Naive B cell (primary cell): ENCODE results near the gene GNB1. TPM values are rescaled to one million over a fixed set of nuclear protein-coding genes. Genes with fewer than 3 reads are reported as not detected.
"Not testable (repeated sequence)": the region's sequence is repeated elsewhere in the genome, so short reads cannot be mapped to it uniquely, and the experiment has no call there.

ENCODE experiments used
- ATAC-seq, 2 donors: fragments of 150-1000 bp; cut with Tn5 transposase; 2 replicates each; pipeline ENCODE4 v1.10.0; 2021; ENCODE audit warnings: low read depth in 2 of 2, mild to moderate bottlenecking in 2 of 2, moderate library complexity in 2 of 2
- DNase-seq: peaks from one replicate; pipeline ENCODE4 v3.0.0; 2022
- H3K27ac Mint-ChIP-seq, 6 donors: one replicate each; pipeline ENCODE4 v1.8.0; 2020 to 2022; ENCODE audit warnings: mild to moderate bottlenecking in 6 of 6, mixed read lengths in 6 of 6, moderate library complexity in 5 of 6, inconsistent platforms in 2 of 6
- H3K27me3 Mint-ChIP-seq, 3 donors: one replicate each; pipeline ENCODE4 v1.8.0; 2021 to 2022; ENCODE audit warnings: mixed read lengths in 3 of 3, mild to moderate bottlenecking in 1 of 3
- H3K36me3 Mint-ChIP-seq, 2 donors: one replicate each; pipeline ENCODE4 v1.8.0; 2020 to 2022; ENCODE audit warnings: mixed read lengths in 2 of 2, inconsistent platforms in 1 of 2, mild to moderate bottlenecking in 1 of 2
- H3K4me1 Mint-ChIP-seq, 3 donors: one replicate each; pipeline ENCODE4 v1.8.0; 2020 to 2022; ENCODE audit warnings: mixed read lengths in 3 of 3, inconsistent platforms in 1 of 3, mild to moderate bottlenecking in 1 of 3, moderate library complexity in 1 of 3
- H3K4me3 Mint-ChIP-seq, 8 donors: one replicate each; pipeline ENCODE4 v1.8.0; 2020 to 2022; ENCODE audit warnings: mild to moderate bottlenecking in 8 of 8, mixed read lengths in 8 of 8, moderate library complexity in 8 of 8, inconsistent platforms in 2 of 8
- H3K9me3 Mint-ChIP-seq, 7 donors: one replicate each; pipeline ENCODE4 v1.8.0; 2020 to 2022; ENCODE audit warnings: mixed read lengths in 7 of 7, mild to moderate bottlenecking in 5 of 7, inconsistent platforms in 2 of 7, moderate library complexity in 1 of 7
- polyA plus RNA-seq, 6 donors: library from polyadenylated mRNA; unstranded; fragments of 300-500 nt; fragmentation: Illumina TruSeq; gene quantifications; one replicate each; pipeline ENCODE4 v1.2.3, GENCODE V29; 2021; ENCODE audit warnings: low read depth in 6 of 6

The GNB1 gene
- polyA plus RNA-seq, 6 donors from 2014 or later, result 57.9 to 131 (median 92.3) TPM

- H3K27ac Mint-ChIP-seq, result peak overlapping the region in 1 of 6 donors; percentile 47
- not testable (repeated sequence) for H3K4me3 Mint-ChIP-seq, H3K9me3 Mint-ChIP-seq, H3K27me3 Mint-ChIP-seq, H3K36me3 Mint-ChIP-seq, DNase-seq
- peak in 1 of 2 donors; percentile 50 for ATAC-seq
- H3K4me1 Mint-ChIP-seq, result peaks cover 0 to 15% (median 0%) of the 10 kb centered on the region in 3 donors
Measured at GRCh38 chr1:1737675-1738590, 153.0 kb downstream of the GNB1 start.

Other genes starting within 250 kb of the GNB1 start
- gene CDK11B, start 232.1 kb downstream of the GNB1 start, polyA plus RNA-seq, result 10 to 100 TPM in 1 of 6 donors, 1 to 10 TPM in 5; 2.2 to 17.5 (median 8.4) TPM
- gene SLC35E2B, start 198.3 kb downstream of the GNB1 start, polyA plus RNA-seq, result 10 to 100 TPM; 22.5 to 42.1 (median 33.4) TPM
- 10 to 100 TPM; 11.9 to 24.1 (median 14.0) TPM for gene CDK11A, start 166.7 kb downstream of the GNB1 start, polyA plus RNA-seq
- 10 to 100 TPM; 38.4 to 56.6 (median 44.5) TPM for gene NADK, start 112.6 kb downstream of the GNB1 start, polyA plus RNA-seq
- gene CALML6, start 24.2 kb upstream of the GNB1 start, polyA plus RNA-seq, result not detected
- under 1 TPM in 2 of 6 donors, not detected in 4; 0.28 to 0.31 TPM for gene TMEM52, start 28.2 kb upstream of the GNB1 start, polyA plus RNA-seq
- gene CFAP74, start 112.7 kb upstream of the GNB1 start, polyA plus RNA-seq, result not detected
- not detected for gene GABRD, start 128.3 kb upstream of the GNB1 start, polyA plus RNA-seq
- gene PRKCZ, start 159.3 kb upstream of the GNB1 start, polyA plus RNA-seq, result 10 to 100 TPM in 2 of 6 donors, 1 to 10 TPM in 4; 5.7 to 12.4 (median 9.3) TPM